Hematopoietic multipotent progenitor cell treated with erythropoietin and hydrocortisone succinate and interleukin-3 and kit ligand, for 6 days (in vitro differentiated cells): ENCODE data around the gene SNRPD2.
"Not testable (repeated sequence)": the region's sequence is repeated elsewhere in the genome, so short reads cannot be mapped to it uniquely, and the experiment has no call there.

ENCODE experiments used
- DNase-seq: peaks from one replicate; pipeline ENCODE4 v3.0.0-alpha.2; 2015

SNRPD2 gene

GRCh38 chr19:45701676-45702075, 9.9 kb upstream of the SNRPD2 start:
- no peak for DNase-seq

DNA sequence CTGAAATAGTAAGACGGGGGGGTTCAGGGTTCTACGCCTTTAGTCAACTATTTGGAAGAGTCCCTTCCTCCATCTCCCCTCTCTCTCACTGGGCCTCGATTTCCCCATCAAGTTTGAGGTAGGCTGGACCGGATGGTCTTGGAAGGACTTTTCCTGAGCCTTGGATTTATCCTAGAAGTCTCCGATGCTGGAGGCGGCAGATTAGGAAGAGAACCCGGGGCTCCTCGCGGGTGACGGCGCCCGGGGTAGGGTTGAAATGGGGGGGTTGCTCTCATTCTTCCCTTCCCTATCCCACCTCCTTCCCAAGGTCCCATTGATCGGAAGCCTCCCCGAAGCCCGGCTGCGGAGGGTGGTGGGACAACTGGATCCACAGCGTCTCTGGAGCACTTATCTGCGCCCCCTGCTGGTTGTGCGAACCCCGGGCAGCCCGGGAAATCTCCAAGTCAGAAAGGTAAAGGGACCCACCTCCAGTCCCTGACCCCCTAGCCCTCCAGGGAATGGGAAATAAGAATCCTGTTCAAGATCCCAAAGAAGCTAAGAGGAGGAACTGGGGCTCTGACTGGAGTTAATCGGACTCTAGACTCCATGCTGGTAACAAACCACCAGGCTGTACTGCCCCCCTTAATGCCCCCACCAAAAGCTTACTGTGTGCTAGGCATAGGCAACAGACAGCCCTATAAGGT, 1.5 kb upstream of the SNRPD2 start:
- peak; percentile 90 for DNase-seq

DNA sequence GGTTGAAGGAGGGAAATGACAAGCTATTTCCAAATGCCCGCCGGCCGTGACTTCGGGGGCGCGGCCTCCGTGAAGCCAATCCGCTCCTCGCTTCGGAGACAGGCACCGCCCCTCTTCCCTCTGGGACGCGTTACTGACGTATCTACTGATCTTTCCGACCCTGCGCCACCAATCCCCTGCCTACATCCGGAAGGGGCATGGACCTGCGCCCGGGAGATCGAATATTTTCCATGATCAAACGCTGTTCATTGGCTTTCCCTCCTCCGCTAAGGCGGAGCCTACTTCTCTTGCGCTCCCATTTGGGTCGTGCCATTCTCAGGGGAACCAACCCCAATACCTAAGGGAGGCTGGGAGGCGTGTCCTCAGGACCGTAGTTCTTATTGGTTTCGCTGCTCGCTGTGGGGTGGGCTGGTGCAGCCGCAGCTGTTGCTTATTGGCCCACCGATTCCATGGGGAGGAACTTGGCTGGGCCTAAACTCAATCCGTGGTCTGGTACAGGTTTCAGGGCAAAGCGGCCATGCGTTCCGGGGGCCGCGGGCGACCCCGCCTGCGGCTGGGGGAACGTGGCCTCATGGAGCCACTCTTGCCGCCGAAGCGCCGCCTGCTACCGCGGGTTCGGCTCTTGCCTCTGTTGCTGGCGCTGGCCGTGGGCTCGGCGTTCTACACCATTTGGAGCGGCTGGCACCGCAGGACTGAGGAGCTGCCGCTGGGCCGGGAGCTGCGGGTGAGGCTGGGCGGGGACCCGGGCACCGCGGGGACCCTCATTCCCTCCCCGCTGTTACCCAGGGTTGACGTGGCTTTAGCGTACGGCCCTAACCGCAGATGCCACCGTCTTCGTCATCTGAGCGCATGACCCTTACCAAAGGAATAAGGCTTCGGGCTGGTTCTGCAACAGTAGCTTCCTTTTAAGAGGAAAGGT, 693 bp upstream of the SNRPD2 start, which contains the start of gene QPCTL:
QPCTL (plus strand) TSS at position 480 of the 919 bp plus-strand sequence; CDS start at position 518, 38 bp downstream.
- peak; percentile 100 for DNase-seq

GRCh38 chr19:45687599-45687998, 4.2 kb downstream of the SNRPD2 start:
- no peak for DNase-seq

- DNase-seq: not testable (repeated sequence)
These were observed 6.7 kb downstream of the SNRPD2 start for GRCh38 chr19:45685045-45685444.

- DNase-seq: no peak
These were observed 8.8 kb downstream of the SNRPD2 start for GRCh38 chr19:45682908-45683307.

DNA sequence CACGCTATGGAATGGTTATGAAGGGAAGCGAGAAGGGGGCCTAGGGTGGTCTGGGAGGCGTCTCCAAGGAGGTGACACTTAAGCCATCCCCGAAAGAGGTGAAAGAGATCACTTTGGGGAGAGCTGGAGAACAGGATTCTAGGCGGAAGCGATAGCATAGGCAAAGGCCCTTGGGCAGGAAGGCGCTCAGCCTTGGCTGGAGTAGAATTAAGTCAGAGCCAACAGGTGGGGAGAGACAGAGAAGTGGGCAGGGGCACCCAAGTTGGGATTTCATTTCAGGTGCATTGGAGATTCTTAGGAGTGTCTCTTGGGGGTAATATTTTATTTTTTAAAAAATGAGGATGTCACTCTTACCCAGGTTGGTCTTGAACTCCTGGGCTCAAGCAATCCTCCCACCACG, 9.6 kb downstream of the SNRPD2 start:
- no peak for DNase-seq

- DNase-seq: peak; percentile 84
These were observed 10.2 kb downstream of the SNRPD2 start for GRCh38 chr19:45681391-45682015.

DNA sequence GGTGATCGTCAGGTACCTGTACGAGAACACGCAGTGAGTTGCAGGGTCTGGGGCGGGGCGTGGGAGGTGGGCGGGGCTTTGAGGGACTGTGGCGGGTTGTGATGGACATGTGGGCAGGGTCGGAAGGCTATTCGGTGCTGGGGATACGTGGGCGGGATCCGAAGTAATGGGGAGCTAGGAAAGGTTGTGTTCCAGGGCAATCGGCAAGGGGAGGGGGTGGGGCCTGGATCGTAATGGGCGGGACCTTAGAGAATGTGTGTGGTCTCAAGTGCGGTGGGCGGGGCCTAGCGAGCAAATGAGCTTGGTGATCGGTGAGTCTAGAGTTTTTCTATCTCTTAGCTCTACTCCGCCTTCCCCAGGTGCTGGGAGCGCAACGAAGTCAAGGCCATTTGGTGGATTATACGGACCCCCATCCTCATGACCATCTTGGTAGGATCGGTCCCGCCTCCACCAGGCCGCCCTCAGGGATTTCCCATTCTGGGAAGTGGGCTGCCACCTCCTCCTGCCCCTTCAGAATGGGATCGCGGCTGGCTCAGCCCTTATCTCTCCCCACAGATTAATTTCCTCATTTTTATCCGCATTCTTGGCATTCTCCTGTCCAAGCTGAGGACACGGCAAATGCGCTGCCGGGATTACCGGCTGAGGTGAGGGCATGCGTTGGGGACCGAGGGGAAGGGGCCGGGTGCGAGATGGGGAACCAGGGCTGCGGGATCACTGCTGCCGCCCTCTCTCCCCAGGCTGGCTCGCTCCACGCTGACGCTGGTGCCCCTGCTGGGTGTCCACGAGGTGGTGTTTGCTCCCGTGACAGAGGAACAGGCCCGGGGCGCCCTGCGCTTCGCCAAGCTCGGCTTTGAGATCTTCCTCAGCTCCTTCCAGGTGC, 14.2 kb downstream of the SNRPD2 start:
- peak; percentile 94 for DNase-seq

- DNase-seq: peak; percentile 26
These were observed 14.9 kb downstream of the SNRPD2 start for GRCh38 chr19:45676851-45677263.

DNA sequence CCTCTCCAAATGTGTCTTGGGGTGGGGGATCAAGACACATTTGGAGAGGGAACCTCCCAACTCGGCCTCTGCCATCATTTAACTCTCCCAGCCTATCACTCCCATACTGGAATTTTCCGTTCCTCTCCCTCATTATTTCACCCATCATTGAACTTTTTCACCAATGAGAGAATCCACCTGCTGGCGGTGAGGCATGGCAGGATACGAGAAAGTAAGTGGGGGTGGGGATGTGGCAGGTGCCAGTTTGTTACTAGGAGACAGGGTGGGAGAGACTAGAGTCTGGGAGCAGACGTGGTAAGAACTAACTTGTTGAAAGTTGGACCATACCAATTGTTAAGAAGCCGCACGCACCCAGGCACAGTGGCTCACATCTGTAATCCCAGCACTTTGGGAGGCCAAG, 16.8 kb downstream of the SNRPD2 start:
- no peak for DNase-seq

DNA sequence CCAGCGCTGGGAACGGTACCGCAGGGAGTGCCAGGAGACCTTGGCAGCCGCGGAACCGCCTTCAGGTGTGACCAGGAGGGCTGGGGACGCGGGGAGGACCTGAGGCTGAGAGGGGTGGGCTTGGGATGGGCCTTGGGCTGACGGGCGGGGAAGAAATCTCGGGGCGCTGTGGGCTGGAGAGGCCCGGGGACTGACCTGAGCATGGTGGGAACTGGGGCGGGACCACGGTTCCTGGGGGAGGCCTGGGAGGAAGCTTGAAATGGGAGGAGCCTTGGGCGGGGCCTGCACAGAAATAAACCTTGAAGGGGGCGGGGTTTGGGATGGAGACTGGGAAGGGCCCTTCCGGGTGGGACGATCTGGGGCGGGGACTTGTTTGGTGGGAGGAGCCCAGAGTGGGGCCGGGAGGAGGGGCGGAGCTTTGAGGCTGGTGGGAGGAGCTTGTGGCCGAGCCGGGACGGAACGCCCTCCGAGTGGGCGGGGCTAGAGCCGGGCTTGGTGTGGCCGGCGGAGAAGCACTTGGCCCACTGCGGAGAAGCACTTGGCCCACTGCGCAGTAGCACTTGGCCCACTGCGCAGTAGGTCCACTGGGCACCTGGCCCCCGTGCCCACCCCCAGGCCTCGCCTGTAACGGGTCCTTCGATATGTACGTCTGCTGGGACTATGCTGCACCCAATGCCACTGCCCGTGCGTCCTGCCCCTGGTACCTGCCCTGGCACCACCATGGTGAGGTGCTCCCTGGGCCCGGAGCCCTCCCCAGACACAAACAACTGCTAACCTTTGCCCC, 20.9 kb downstream of the SNRPD2 start:
- peak; percentile 97 for DNase-seq

GRCh38 chr19:45668342-45668871, 23.3 kb downstream of the SNRPD2 start:
- no peak for DNase-seq

- peak; percentile 76 for DNase-seq
These were observed 24.0 kb downstream of the SNRPD2 start, which contains the start of gene GIPR for GRCh38 chr19:45667620-45668341. Gene GIPR, plus strand, starts transcription at chr19:45668221. Its CDS starts 1,300 bp downstream, at chr19:45669521.

GRCh38 chr19:45664575-45664974, 27.2 kb downstream of the SNRPD2 start:
- no peak for DNase-seq

DNA sequence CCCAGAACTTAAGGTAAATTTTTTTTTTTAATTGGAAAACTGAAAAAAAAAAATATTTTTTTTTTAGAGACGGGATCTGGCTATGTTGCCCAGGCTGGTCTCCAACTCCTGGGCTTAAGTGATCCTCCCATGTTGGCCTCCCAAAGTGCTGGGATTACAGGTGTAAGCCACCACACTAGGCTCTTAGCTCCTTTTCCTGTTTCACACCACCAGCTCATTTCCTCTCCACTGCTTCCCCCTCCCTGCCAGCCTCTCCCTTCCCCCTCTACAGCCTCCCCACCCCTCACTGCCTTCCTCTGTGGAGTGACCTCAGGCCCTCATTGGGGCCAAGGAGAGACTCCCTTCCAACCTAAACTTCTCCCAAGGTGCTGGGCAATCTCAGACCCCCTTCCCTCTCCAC, 28.0 kb downstream of the SNRPD2 start:
- DNase-seq: no peak

DNA sequence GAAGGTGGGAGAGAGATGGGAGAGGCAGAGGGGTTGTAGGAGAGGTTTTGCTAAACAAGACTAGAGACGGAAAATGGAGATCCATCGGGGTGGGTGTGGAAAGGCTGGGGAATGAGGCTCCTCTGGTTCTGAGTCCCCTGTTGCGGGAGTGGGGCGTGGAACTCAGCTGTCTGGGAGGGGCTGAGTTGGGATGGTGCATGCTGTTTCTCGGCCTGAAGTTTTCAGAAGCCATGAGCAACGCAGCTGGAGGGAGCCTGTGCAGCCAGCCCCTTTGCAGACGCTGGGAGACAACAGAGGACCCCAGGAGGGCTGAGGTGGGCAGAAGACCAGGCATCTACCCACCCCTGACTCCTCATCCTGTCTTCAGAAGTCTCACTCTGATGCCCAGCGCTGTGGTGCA, 31.1 kb downstream of the SNRPD2 start:
- DNase-seq: no peak

DNA sequence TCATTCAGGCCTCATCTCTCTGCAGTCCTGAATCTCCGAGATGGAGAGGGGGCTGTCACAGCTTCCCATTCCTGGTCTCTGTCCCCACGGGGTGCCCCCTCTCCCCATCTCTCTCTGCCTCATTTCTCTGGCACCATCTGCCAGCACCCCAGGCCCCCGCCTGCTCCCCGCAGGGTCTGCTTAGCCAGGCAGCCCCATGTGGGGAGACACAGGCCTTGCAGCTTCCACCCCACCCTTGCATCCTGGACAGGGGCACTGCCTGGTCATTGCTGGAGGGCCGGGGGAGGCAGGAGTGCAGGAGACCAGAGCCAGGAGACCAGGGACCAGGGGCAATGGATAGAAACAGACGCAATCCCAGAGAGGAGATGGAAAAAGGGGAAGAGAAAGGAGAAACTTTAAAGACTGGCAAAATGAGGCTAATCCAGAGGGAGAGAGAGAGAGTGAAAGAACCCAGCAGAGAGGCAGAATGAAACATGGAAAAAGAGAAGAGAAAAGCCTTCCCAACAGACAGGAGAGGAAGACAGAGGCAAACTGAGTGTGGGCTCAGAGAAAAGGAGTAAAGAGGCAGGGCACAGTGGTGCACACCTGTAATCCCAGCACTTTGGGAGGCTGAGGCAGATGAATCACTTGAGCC, 32.5 kb downstream of the SNRPD2 start:
- DNase-seq: no peak

DNA sequence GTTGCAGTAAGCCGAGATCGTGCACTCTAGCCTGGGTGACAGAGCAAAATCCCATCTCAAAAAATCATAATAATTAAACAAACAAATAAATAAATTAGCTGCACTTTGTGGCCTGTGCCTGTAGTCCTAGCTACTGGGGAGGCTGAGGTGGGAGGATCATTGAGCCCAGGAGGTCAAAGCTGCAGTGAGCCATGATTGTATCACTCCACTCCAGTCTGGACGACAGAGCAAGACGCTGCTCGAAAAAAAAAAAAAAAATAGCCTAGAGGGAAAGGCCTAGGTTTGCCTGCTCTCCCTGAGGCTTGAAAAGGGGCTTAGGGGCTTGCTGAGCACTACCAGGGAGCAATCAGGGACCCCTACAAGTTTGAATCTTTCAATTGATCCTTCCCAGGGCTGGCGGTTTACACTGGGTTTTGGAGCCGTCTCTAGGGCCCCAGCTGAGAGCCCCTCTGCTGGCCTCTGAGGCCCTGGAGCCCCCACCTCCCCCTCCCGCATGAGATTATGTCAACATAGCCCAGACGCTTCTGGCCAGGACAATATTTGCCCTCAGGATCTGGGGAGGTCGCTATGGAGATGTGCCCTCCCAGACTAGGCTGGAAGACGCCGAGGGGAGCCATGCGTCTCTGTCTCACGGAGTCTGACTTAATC, 34.1 kb downstream of the SNRPD2 start:
- no peak for DNase-seq

DNA sequence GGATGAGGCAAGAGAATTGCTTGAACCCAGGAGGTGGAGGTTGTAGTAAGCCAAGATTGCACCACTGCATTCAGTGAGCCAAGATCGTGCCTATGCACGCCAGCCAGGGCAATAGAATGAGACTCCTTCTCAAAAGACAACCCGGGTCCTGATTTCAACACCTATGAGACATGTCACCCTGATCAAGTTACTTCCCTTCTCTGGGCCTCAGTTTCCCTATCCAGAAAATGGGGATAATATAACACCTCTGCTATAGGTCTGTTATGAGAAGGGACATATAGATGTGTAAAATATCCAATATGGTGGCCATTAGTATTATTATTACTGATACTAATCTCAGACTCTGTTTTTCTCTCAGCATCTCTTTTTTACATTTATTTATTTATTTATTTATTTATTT, 36.7 kb downstream of the SNRPD2 start:
- no peak for DNase-seq
